ENCODE results near the gene ACKR1.

GRCh38 chr1:159239551-159240220 lies 35.0 kb downstream of the ACKR1 start:
- TF ChIP-seq POLR2A (IDR thresholded peaks at IDR 0.05; ENCODE audit: low read length) = no peak
- TF ChIP-seq GATA1 (IDR thresholded peaks at IDR 0.05; ENCODE audit: low read depth, low read length) = no peak

All from erythroblast (primary cell).